Thyroid gland (tissue), 4 donors: Measurements from ENCODE around the gene ELMO2.

ENCODE experiments used
- CTCF ChIP-seq, 6 experiments: fragments of 200-600 bp in 3 of 6; fragments of 450-650 bp in 3 of 6; sonication (generic) in 3 of 6; IDR thresholded peaks; one replicate each; pipeline ENCODE4 v1.5.1; 2016 to 2019; ENCODE audit warnings: antibody characterized with exemption in 6 of 6, mild to moderate bottlenecking in 2 of 6, inconsistent platforms in 1 of 6, moderate library complexity in 1 of 6
- POLR2A ChIP-seq, 2 donors: fragments of 450-650 bp; IDR thresholded peaks; one replicate each; pipeline ENCODE4 v1.6.1; 2017; ENCODE audit warnings: antibody characterized with exemption in 2 of 2, mild to moderate bottlenecking in 2 of 2, moderate library complexity in 1 of 2

DNA sequence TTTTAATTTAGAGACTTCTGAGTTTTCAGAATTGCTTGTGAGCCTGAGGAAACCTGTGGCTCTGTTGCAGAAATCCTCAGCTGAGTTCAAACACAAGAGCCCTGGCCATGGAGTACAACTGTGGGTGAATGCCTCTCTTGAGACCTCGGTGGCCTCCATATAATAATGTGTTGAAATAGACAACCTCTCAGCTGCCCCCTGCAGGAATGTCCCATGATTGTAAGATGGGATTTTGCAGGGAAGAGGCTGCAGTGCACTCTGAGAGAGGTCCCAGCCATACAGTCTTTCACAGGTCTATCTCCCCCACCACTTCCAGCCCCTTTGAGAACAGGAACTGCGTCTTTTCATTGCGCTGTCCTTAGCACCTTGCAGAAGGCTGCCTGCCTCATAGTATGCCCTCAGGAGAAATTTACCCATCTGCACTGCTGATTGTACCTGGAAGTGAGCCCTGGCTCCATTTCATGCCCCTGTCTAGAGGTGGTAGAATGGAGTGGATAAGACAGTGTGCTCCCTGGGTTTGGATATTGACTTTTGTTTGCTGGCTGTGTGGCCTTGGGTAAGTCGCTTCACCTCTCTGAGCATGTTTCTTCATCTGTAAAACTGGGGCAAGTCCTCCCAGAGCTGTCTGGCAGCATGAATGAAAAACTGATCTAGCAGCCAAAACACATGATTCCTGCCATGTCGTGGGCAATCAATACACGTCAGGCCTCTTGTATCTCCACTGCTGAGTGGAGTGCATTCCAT is 81.3 kb downstream of the ELMO2 start:
- TF ChIP-seq CTCF (IDR thresholded peaks at IDR 0.05) (no peak), POLR2A (IDR thresholded peaks at IDR 0.05) (no peak)
